Measurements from ENCODE around the gene AIFM1. TPM values are rescaled to one million over a fixed set of nuclear protein-coding genes. Genes with fewer than 3 reads are reported as not detected.

AIFM1 gene
- total RNA-seq, 2 experiments from 2014 or later: 43.4 to 47.6 TPM

DNA sequence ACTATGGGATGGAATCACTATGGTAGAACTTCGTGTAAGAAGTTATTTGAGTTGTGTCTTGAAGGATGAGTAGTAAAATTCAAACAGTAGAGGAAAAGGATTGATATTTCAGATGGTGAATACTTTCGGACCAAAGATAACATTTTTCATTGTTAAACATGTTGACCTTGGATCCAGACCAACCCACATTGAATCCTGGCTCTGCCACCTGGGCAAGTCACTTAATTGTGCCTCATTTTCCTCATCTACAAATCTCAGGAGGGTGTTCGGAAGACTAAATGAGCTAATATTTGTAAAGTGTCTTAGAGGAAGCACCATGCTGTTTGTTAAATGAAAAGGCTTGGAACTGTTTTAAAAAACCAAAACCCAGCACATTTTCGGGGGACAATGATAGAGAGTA is 1.4 kb upstream of the AIFM1 start:
- H3K9me3 Mint-ChIP-seq (ENCODE audit: insufficient read depth): no peaks in the 10 kb centered on the region
- peaks cover 48% of the 10 kb centered on the region for H3K4me1 Mint-ChIP-seq (ENCODE audit: low read depth)
- CTCF ChIA-PET: interaction anchor here (1.0 kb wide), 1 partner anchor 14 kb away, joined by 3 read pairs; no protein-coding TSS in a partner anchor

DNA sequence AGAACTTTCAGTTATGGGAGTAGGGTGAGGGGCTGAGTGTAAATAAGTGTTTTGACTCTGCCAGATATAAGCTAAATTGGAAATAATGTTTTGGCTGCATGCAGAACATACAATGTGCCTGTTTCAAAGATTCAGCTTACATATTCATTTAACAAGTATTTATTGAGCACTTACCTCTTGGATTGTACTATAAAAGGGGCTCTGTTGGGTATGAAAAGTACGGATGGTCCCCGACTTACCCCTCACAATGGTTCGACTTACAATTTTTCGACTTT is 799 bp upstream of the AIFM1 start:
- H3K27me3 Mint-ChIP-seq (ENCODE audit: low read depth): no peaks in the 10 kb centered on the region
- peaks cover 5% of the 10 kb centered on the region for H3K36me3 Mint-ChIP-seq (ENCODE audit: low read depth)
- POLR2A ChIA-PET: no interaction called here
- peak overlapping the region; percentile 80 for H3K4me3 Mint-ChIP-seq
- peak overlapping the region; percentile 88 for H3K27ac Mint-ChIP-seq
- ATAC-seq: no peak
- peaks cover 50% of the 10 kb centered on the region for H3K4me1 Mint-ChIP-seq (ENCODE audit: low read depth)
- CTCF ChIA-PET: interaction anchor here (1.3 kb wide), 1 partner anchor 85 kb away, joined by 5 read pairs; no protein-coding TSS in a partner anchor
- H3K9me3 Mint-ChIP-seq (ENCODE audit: insufficient read depth): no peaks in the 10 kb centered on the region
- no peak for DNase-seq

More for the DNA sequence above, 1.4 kb upstream of the AIFM1 start:
- no peak for ATAC-seq
- Mint-ChIP-seq H3K4me3 (peak overlapping the region; percentile 80), H3K27me3 (ENCODE audit: low read depth) (no peaks in the 10 kb centered on the region), H3K27ac (peak overlapping the region; percentile 88), H3K36me3 (ENCODE audit: low read depth) (peaks cover 5% of the 10 kb centered on the region)
- no peak for DNase-seq
- POLR2A ChIA-PET: no interaction called here

DNA sequence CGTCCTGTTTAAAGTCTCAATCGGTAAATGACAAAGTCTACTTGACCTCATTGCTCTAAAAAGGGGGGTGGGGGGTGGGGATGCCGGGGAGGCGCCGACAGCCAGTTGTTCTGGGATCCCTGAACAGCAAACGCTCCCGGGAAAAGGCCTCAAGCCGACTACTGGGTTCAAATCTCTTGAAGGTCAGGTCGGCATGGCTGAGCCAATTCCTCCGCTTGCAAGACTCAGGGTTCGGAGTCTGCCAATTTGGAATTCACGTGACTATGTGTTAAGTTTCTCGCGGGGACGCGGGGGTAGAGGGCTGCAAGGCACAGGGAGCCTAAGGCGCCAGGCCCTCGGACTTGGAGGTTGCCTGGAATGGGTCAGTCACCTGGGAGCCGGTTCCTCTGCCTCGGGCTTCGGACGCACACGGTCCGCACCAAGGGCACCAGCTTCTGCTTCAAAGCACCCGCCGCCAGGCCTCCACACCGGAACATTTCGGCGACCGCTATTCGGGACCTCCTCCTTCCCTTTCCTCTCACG is 399 bp downstream of the AIFM1 start:
- Mint-ChIP-seq H3K9me3 (ENCODE audit: insufficient read depth) (no peaks in the 10 kb centered on the region), H3K36me3 (ENCODE audit: low read depth) (peaks cover 5% of the 10 kb centered on the region), H3K27ac (peak overlapping the region; percentile 88), H3K4me1 (ENCODE audit: low read depth) (peaks cover 43% of the 10 kb centered on the region), H3K27me3 (ENCODE audit: low read depth) (no peaks in the 10 kb centered on the region), H3K4me3 (peak overlapping the region; percentile 80)
- ChIA-PET CTCF (interaction anchor here (0.7 to 1.3 kb wide), 4 partner anchors 11 to 85 kb away, joined by 3 to 5 read pairs (median 4); no protein-coding TSS in a partner anchor), POLR2A (interaction anchor here (0.6 to 1.0 kb wide), 2 partner anchors 77 to 378 kb away, joined by 3 read pairs; no protein-coding TSS in a partner anchor)
- no peak for DNase-seq
- ATAC-seq: no peak

DNA sequence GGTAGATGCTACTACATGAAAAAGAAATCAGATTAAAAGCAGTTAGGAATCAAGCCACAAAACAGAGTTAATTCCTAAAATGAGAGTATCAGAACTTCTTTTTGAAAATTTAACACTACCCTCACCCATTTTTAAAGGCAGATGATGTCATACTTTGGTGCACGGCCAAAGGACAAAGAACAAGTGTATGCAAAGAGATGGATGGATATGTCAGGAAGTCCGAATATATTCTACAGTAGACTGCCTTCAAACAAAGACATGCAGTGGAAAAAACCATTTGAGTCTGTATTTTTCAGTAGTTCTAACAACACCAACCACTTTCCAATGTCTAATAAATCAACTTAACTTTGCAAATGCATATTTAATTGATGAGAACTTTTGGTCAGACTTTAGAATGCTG is 2.2 kb downstream of the AIFM1 start:
- POLR2A ChIA-PET: no interaction called here

DNA sequence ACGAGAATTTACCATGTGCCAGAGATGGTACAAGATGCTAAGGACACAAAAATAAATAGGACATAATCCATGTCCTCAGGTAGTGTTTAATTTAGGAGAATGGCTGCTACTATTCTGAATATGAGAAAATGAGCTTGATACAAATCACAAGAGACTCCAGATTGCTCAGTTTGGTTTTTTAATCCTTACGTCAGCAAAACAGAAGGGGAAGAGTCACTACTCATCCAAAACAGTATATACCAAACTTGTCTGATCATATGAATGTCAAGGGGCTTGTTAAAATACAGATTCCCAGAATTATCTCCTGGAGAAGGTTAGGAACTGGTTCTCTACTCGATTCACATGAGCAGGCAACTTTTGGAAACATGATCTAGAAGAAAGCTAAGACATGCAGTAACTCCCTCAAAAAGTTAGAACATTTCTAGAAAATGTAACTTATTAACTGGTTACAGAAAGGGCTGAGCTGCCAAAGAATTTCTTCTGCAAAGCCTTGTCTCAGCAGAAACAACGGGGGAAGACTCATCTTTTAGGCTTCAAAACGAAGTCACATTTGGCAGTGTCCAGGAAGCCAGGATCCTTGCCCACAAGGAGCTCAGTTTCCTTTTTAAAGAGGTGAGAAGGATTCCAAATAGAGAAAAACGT is 3.4 kb downstream of the AIFM1 start:
- CTCF ChIA-PET: interaction anchor here (0.8 to 1.1 kb wide), 3 partner anchors 15 to 83 kb away, joined by 3 to 4 read pairs (median 3); no protein-coding TSS in a partner anchor
- ATAC-seq (no peak), DNase-seq (no peak)
- Mint-ChIP-seq H3K4me3 (no peak overlapping the region), H3K36me3 (ENCODE audit: low read depth) (peaks cover 9% of the 10 kb centered on the region), H3K4me1 (ENCODE audit: low read depth) (peaks cover 40% of the 10 kb centered on the region), H3K27ac (no peak overlapping the region), H3K9me3 (ENCODE audit: insufficient read depth) (no peaks in the 10 kb centered on the region), H3K27me3 (ENCODE audit: low read depth) (no peaks in the 10 kb centered on the region)
- POLR2A ChIA-PET: no interaction called here

More for the DNA sequence above, 2.2 kb downstream of the AIFM1 start:
- DNase-seq: no peak
- Mint-ChIP-seq H3K4me1 (ENCODE audit: low read depth) (peaks cover 45% of the 10 kb centered on the region), H3K27me3 (ENCODE audit: low read depth) (no peaks in the 10 kb centered on the region), H3K4me3 (peak overlapping the region; percentile 36), H3K36me3 (ENCODE audit: low read depth) (peaks cover 9% of the 10 kb centered on the region), H3K27ac (no peak overlapping the region), H3K9me3 (ENCODE audit: insufficient read depth) (no peaks in the 10 kb centered on the region)
- no peak for ATAC-seq
- CTCF ChIA-PET: interaction anchor here (0.7 kb wide), 1 partner anchor 30 kb away, joined by 3 read pairs; no protein-coding TSS in a partner anchor

DNA sequence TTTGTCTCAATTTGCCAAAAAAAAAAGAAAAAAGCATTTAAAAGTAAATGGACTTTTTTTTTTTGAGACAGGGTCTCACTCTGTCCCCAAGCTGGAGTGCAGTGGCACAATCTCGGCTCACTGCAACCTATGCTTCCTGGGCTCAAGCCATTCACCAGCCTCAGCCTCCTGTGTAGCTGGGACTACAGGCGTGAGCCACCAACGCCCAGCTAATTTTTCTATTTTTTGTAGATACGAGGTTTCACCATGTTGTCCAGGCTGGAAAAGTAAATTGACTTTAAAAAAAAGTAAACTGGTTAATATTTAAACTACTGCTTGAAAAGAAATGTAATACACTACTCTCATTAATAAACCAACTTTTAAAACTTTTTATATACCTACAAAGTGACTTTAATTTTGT is 5.9 kb downstream of the AIFM1 start:
- no peak overlapping the region for H3K27ac Mint-ChIP-seq
- ATAC-seq: no peak
- peaks cover 32% of the 10 kb centered on the region for H3K4me1 Mint-ChIP-seq (ENCODE audit: low read depth)
- H3K27me3 Mint-ChIP-seq (ENCODE audit: low read depth): no peaks in the 10 kb centered on the region
- H3K4me3 Mint-ChIP-seq: no peak overlapping the region
- DNase-seq: no peak
- ChIA-PET POLR2A (no interaction called here), CTCF (interaction anchor here (1.1 to 1.3 kb wide), 2 partner anchors 14 to 80 kb away, joined by 3 to 8 read pairs; no protein-coding TSS in a partner anchor)
- H3K36me3 Mint-ChIP-seq (ENCODE audit: low read depth): peaks cover 11% of the 10 kb centered on the region
- H3K9me3 Mint-ChIP-seq (ENCODE audit: insufficient read depth): no peaks in the 10 kb centered on the region

DNA sequence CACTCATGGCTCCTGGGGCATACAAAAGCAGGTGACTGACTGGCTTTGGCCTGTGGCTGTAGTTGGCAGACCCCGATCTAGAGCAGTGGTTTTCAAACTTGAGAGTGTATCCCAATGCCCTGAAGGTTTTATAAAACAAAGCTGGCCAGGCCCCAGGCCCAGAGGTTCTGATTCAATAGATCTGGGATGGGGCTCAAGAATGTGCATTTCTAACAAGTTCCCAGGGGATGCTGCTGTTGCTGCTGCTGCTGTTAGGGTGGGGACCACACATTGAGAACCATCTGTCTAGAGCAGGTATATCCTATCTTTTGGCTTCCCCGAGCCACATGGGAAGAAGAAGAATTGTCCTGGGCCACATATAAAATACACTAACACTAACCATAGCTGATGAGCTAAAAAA is 7.3 kb downstream of the AIFM1 start:
- ChIA-PET CTCF (no interaction called here), POLR2A (no interaction called here)
- DNase-seq: no peak
- Mint-ChIP-seq H3K9me3 (ENCODE audit: insufficient read depth) (no peaks in the 10 kb centered on the region), H3K4me3 (no peak overlapping the region), H3K27me3 (ENCODE audit: low read depth) (no peaks in the 10 kb centered on the region), H3K27ac (no peak overlapping the region), H3K4me1 (ENCODE audit: low read depth) (peaks cover 20% of the 10 kb centered on the region), H3K36me3 (ENCODE audit: low read depth) (peaks cover 9% of the 10 kb centered on the region)
- ATAC-seq: no peak

DNA sequence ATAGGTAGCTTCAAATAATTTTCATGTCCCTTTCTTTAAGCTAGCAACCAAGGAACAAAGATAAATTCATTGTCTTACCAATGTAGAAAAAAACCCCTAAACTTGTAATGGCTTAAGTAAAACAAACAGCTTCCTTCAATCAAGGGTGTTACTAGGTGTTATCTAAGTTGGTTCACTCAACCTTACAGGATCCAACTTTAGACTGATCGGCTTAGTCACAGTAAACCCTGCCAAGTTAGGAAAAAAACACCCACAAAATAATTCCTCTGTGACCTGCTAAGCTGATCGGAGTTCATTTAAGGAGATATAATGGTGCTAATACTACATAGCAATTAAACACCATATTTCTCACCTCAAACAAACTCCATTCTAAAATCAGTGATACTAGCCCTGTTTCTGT is 10.1 kb downstream of the AIFM1 start:
- no peak for ATAC-seq
- H3K4me1 Mint-ChIP-seq (ENCODE audit: low read depth): peaks cover 7% of the 10 kb centered on the region
- H3K36me3 Mint-ChIP-seq (ENCODE audit: low read depth): peaks cover 10% of the 10 kb centered on the region
- no peak overlapping the region for H3K4me3 Mint-ChIP-seq
- DNase-seq: no peak
- POLR2A ChIA-PET: no interaction called here
- H3K9me3 Mint-ChIP-seq (ENCODE audit: insufficient read depth): no peaks in the 10 kb centered on the region
- CTCF ChIA-PET: interaction anchor here (0.7 to 1.7 kb wide), 3 partner anchors 35 to 95 kb away, joined by 3 to 7 read pairs (median 3); no protein-coding TSS in a partner anchor
- H3K27me3 Mint-ChIP-seq (ENCODE audit: low read depth): no peaks in the 10 kb centered on the region
- H3K27ac Mint-ChIP-seq: no peak overlapping the region

DNA sequence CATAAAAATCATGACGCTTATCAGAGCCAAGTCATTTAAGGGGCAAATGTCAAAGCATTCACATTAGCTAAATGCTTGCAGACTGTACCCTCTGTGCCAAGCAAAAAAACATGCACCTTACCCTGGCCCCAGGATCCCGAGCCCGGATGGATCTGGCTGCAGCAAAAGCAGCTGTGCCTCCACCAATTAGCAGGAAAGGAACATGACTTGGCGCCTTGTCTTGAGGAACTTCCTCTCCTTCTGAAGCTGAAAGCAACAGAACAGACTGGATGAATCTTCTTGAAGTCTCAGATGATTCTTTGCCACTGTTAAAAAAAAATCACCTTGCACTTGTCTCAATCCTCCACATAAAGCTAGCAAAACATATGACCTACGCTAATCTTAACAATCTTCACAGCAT is 18.0 kb downstream of the AIFM1 start:
- POLR2A ChIA-PET: no interaction called here
- no peak overlapping the region for H3K27ac Mint-ChIP-seq

DNA sequence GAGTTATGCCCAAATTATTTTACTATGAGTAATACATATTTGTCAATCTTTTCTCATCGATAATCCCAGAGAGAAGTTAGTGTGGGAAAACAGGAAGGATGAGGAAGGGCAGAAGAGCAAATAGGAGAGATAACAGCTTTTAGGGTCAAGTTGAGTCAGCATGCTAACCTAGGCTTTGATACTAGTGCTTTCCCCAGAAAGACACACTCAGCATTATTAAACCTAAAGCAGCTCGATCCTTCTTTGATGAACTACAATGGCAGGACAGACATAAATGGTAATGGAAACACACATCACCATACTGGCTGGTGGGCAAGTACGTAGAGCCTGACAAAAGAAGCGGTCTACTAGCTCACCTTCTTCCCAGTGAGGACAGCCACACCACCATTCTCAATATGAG is 20.5 kb downstream of the AIFM1 start:
- ChIA-PET CTCF (interaction anchor here (0.9 to 2.1 kb wide), 3 partner anchors 9 to 47 kb away, joined by 3 to 6 read pairs (median 3); no protein-coding TSS in a partner anchor), POLR2A (no interaction called here)
- peaks cover 46% of the 10 kb centered on the region for H3K36me3 Mint-ChIP-seq (ENCODE audit: low read depth)
- no peak for DNase-seq
- ATAC-seq: no peak
- H3K4me3 Mint-ChIP-seq: no peak overlapping the region
- peaks cover 2% of the 10 kb centered on the region for H3K4me1 Mint-ChIP-seq (ENCODE audit: low read depth)
- no peaks in the 10 kb centered on the region for H3K27me3 Mint-ChIP-seq (ENCODE audit: low read depth)
- no peaks in the 10 kb centered on the region for H3K9me3 Mint-ChIP-seq (ENCODE audit: insufficient read depth)
- H3K27ac Mint-ChIP-seq: no peak overlapping the region

More for the DNA sequence above, 18.0 kb downstream of the AIFM1 start:
- Mint-ChIP-seq H3K36me3 (ENCODE audit: low read depth) (peaks cover 42% of the 10 kb centered on the region), H3K4me3 (no peak overlapping the region), H3K27me3 (ENCODE audit: low read depth) (no peaks in the 10 kb centered on the region), H3K4me1 (ENCODE audit: low read depth) (peaks cover 2% of the 10 kb centered on the region), H3K9me3 (ENCODE audit: insufficient read depth) (no peaks in the 10 kb centered on the region)
- CTCF ChIA-PET: interaction anchor here (1.0 to 1.5 kb wide), 6 partner anchors 12 to 87 kb away, joined by 3 to 6 read pairs (median 3); no protein-coding TSS in a partner anchor
- ATAC-seq: no peak
- no peak for DNase-seq

DNA sequence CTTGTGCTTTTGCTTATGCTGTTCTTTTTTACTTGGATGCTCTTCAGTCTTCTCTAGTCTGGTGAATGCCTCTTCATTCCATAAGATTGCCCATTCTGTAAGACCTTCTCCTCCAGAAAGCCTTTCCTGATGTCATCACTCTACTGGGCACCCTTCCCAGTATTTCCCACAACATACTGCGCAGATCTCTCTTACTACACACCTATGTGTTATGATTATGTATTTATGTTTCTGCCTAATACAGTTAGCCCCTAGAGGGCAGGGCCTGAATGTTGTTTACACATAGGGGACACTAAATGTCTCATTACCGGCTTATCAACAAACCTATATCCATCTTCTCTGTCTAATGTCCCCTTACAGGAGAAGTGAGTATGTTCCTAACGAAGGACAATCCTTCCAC is 21.1 kb downstream of the AIFM1 start:
- Mint-ChIP-seq H3K27ac (no peak overlapping the region), H3K9me3 (ENCODE audit: insufficient read depth) (no peaks in the 10 kb centered on the region), H3K27me3 (ENCODE audit: low read depth) (no peaks in the 10 kb centered on the region), H3K4me3 (no peak overlapping the region), H3K4me1 (ENCODE audit: low read depth) (peaks cover 4% of the 10 kb centered on the region), H3K36me3 (ENCODE audit: low read depth) (peaks cover 45% of the 10 kb centered on the region)
- DNase-seq (no peak), ATAC-seq (no peak)
- CTCF ChIA-PET: interaction anchor here (0.9 to 2.1 kb wide), 3 partner anchors 9 to 50 kb away, joined by 3 to 6 read pairs (median 4); no protein-coding TSS in a partner anchor
- POLR2A ChIA-PET: no interaction called here

DNA sequence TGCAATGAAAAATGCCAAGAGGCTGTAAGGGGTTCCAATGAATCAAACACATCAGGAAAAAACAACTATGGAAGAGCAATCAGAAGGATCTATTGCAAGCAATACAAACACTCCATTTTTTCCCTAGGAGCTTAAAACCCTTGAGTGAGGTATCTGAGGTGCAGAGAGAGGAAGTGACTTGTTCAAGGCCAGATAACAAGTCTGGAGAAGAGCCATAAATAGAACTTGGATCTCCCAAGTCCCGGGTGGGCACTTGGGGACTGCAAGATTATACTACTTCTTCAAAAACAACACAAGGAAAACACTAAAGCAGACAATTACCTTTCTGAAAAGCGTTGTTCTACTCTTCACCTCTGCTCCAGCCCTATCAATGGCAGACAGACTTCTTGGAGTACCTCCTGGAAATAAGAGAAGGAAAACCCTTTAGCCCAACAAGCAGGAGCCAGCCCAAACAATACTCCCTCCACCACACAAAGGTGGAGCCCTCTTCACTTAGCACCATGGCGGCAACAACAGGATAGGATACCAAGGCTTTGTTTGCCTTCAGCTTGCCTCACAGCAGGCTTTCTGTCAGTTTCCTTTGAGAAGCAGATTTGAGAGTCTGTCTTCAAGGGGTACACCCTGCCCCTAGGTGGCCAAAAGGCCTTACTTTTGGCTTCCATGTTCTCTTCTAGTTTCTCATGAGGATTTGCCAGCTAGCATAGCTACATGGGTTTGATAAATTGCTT is 26.0 kb downstream of the AIFM1 start:
- no peak overlapping the region for H3K4me3 Mint-ChIP-seq
- peaks cover 38% of the 10 kb centered on the region for H3K36me3 Mint-ChIP-seq (ENCODE audit: low read depth)
- H3K27me3 Mint-ChIP-seq (ENCODE audit: low read depth): no peaks in the 10 kb centered on the region
- DNase-seq: no peak
- peak overlapping the region; percentile 52 for H3K27ac Mint-ChIP-seq
- peaks cover 2% of the 10 kb centered on the region for H3K4me1 Mint-ChIP-seq (ENCODE audit: low read depth)
- ChIA-PET CTCF (interaction anchor here (1.0 to 1.2 kb wide), 2 partner anchors 59 to 60 kb away, joined by 4 read pairs; no protein-coding TSS in a partner anchor), POLR2A (no interaction called here)
- H3K9me3 Mint-ChIP-seq (ENCODE audit: insufficient read depth): no peaks in the 10 kb centered on the region
- no peak for ATAC-seq

Measured in activated CD8-positive, alpha-beta T cell treated with anti-CD3 and anti-CD28 coated beads, Interleukin-2, amount 10 ng/mL, durations not matched to agents 7 days and 5 days (primary cell).